NCI-H69 (cell line): ENCODE results near the gene CBX4.

ENCODE experiments used
- DNase-seq: peaks from one replicate; lab custom pipeline; 2025; lab: John Stamatoyannopoulos, UW

CBX4 gene

GRCh38 chr17:79785900-79786810 lies 53.1 kb downstream of the CBX4 start:
- DNase-seq: no peak

- DNase-seq: no peak
These were observed 54.0 kb downstream of the CBX4 start for GRCh38 chr17:79785017-79785899.

DNA sequence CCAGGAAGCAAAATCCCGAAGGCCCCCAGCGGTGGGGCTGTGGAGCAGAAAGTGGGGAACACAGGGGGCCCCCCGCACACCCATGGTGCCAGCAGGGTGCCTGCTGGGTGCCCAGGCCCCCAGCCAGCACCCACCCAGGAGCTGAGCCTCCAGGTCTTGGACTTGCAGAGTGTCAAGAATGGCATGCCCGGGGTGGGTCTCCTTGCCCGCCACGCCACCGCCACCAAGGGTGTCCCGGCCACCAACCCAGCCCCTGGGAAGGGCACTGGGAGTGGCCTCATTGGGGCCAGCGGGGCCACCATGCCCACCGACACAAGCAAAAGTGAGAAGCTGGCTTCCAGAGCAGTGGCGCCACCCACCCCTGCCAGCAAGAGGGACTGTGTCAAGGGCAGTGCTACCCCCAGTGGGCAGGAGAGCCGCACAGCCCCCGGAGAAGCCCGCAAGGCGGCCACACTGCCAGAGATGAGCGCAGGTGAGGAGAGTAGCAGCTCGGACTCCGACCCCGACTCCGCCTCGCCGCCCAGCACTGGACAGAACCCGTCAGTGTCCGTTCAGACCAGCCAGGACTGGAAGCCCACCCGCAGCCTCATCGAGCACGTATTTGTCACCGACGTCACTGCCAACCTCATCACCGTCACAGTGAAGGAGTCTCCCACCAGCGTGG lies 54.8 kb downstream of the CBX4 start:
- DNase-seq: no peak

- no peak for DNase-seq
These were observed 55.3 kb downstream of the CBX4 start for GRCh38 chr17:79783891-79784290.
